GM19395 (cell line): Measurements from ENCODE around the gene USH2A.

Experiments used
- ATAC-seq: cut with Tn5 transposase; IDR thresholded peaks from one replicate; pipeline ENCODE4 v1.9.1; 2021; ENCODE audit warnings: mild to moderate bottlenecking, moderate library complexity; ENCODE audit not compliant: unreplicated experiment

USH2A gene

GRCh38 chr1:215617979-215618378 is 805.3 kb downstream of the USH2A start:
- no peak for ATAC-seq

GRCh38 chr1:215612391-215612790 is 810.9 kb downstream of the USH2A start:
- no peak for ATAC-seq

- no peak for ATAC-seq
Measured at GRCh38 chr1:215608646-215609045, 814.6 kb downstream of the USH2A start.

- ATAC-seq, result no peak
Measured at GRCh38 chr1:215607412-215607811, 815.8 kb downstream of the USH2A start.

- ATAC-seq, result no peak
Measured at GRCh38 chr1:215606564-215607168, 816.6 kb downstream of the USH2A start.

- ATAC-seq, result no peak
Measured at GRCh38 chr1:215606036-215606435, 817.2 kb downstream of the USH2A start.

GRCh38 chr1:215605011-215605621 is 818.1 kb downstream of the USH2A start:
- no peak for ATAC-seq

- ATAC-seq, result no peak
Measured at GRCh38 chr1:215603319-215603718, 819.9 kb downstream of the USH2A start.

GRCh38 chr1:215601276-215601675 is 822.0 kb downstream of the USH2A start:
- no peak for ATAC-seq

- ATAC-seq, result no peak
Measured at GRCh38 chr1:215600867-215601266, 822.4 kb downstream of the USH2A start.

- no peak for ATAC-seq
Measured at GRCh38 chr1:215600258-215600792, 822.9 kb downstream of the USH2A start.

GRCh38 chr1:215599418-215600074 is 823.7 kb downstream of the USH2A start:
- no peak for ATAC-seq

- ATAC-seq, result no peak
Measured at GRCh38 chr1:215597961-215598360, 825.3 kb downstream of the USH2A start.

GRCh38 chr1:215595231-215595630 is 828.0 kb downstream of the USH2A start:
- no peak for ATAC-seq

- no peak for ATAC-seq
Measured at GRCh38 chr1:215594640-215595039, 828.6 kb downstream of the USH2A start.

GRCh38 chr1:215590779-215591491 is 832.3 kb downstream of the USH2A start:
- ATAC-seq, result no peak

- ATAC-seq, result no peak
Measured at GRCh38 chr1:215589650-215590435, 833.4 kb downstream of the USH2A start.

- ATAC-seq, result peak; percentile 53
Measured at GRCh38 chr1:215584389-215584788, 838.9 kb downstream of the USH2A start.

GRCh38 chr1:215583185-215583749 is 840.0 kb downstream of the USH2A start:
- ATAC-seq, result no peak

- ATAC-seq, result no peak
Measured at GRCh38 chr1:215581896-215582295, 841.4 kb downstream of the USH2A start.
